ENCODE measurements around the gene ERC2.

DNA sequence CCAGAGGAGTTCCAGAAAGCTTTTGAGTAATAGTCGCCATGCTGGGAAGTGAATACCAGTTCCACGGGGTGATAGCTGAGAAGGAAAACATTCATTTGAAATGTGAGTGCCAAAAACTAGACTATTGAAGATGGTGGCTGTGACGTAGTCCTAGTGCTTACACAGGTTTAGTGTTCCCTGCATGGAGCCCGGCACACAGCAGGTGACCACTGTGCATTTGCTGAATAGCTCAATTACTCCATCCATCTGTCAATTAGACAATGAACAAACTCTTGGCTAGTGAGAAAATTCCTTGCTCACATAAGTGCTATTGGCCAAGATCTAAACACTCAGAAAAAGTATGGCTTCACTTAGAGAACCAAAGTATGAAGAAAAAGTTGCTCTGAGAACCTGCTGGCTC, 533.0 kb downstream of the ERC2 start:
- TF ChIP-seq, protein P1, sequence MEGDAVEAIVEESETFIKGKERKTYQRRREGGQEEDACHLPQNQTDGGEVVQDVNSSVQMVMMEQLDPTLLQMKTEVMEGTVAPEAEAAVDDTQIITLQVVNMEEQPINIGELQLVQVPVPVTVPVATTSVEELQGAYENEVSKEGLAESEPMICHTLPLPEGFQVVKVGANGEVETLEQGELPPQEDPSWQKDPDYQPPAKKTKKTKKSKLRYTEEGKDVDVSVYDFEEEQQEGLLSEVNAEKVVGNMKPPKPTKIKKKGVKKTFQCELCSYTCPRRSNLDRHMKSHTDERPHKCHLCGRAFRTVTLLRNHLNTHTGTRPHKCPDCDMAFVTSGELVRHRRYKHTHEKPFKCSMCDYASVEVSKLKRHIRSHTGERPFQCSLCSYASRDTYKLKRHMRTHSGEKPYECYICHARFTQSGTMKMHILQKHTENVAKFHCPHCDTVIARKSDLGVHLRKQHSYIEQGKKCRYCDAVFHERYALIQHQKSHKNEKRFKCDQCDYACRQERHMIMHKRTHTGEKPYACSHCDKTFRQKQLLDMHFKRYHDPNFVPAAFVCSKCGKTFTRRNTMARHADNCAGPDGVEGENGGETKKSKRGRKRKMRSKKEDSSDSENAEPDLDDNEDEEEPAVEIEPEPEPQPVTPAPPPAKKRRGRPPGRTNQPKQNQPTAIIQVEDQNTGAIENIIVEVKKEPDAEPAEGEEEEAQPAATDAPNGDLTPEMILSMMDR (IDR thresholded peaks at IDR 0.05) = no peak
- no peak for TF ChIP-seq EP300 (IDR thresholded peaks at IDR 0.05)
- TF ChIP-seq POLR2A (IDR thresholded peaks at IDR 0.05) = no peak

Data from ovary (tissue), 3 donors.